Stimulated activated CD4-positive, alpha-beta T cell treated with anti-CD3 and anti-CD28 coated beads, TNF-alpha, amount 100 ng/mL, for 48 hours (primary cell): ENCODE results near the gene RERE.
"Not testable (repeated sequence)": the region's sequence is repeated elsewhere in the genome, so short reads cannot be mapped to it uniquely, and the experiment has no call there.

Experiments
- DNase-seq, 3 donors: peaks; one replicate each; pipeline ENCODE4 v3.0.0-alpha.2; 2020; ENCODE audit warnings: low read depth in 3 of 3

Gene RERE

GRCh38 chr1:8797216-8797615 lies 20.2 kb downstream of the RERE start:
- no peak for DNase-seq

GRCh38 chr1:8796812-8797211 lies 20.6 kb downstream of the RERE start:
- DNase-seq: no peak

DNA sequence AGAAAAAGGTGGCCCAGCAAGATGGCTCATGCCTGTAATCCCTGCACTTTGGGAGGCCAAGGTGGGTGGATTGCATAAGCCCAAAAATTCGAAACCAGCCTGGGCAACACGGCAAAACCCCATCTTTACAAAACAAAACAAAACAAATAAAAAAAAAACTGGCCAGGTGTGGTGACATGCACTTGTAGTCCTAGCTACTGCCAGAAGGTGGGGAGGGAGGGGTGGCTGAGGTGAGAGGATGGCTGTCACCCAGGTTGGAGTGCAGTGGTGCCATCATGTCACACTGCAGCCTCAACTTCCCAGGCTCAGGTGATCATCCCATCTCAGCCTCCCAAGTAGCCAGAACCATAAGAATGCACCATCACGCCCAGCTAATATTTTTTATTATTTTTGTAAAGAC lies 22.8 kb downstream of the RERE start:
- no peak for DNase-seq

DNA sequence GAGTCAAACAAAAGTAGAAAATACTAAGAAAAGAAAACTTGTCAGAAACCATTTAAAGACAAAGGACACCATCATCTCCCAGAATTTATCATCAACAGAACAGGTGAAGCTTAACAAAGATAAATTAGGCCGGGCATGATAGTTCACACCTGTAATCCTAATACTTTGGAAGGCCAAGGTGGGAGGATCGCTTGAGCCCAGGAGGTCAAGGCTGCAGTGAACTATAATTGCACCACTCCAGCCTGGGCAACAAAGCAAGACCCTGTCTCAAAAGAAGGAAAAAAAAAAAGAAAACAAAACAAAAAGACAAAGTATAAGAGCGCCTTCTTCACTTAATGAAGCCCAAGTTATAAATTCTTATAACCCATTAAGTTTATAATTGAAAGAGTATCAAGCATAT lies 25.6 kb downstream of the RERE start:
- DNase-seq: no peak

DNA sequence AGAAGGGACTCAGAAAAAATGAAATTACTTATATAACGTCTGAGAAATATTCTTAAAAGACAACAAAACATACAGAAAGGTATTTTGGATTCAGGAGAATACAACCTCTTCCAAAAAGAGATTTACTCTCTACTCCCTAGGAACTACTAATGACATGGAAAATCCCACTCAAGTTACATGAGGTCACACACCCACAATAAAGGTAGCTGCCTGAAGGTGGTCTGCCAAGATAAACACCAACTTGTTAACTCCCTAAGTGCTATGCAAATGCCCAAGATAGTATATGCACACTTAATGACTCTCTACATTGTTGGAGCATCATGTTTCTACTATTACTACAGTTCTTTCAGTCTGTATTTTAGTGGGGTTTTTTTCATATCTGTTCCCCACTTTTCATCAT lies 26.5 kb downstream of the RERE start:
- no peak for DNase-seq

GRCh38 chr1:8790478-8790877 lies 27.0 kb downstream of the RERE start:
- DNase-seq: no peak

DNA sequence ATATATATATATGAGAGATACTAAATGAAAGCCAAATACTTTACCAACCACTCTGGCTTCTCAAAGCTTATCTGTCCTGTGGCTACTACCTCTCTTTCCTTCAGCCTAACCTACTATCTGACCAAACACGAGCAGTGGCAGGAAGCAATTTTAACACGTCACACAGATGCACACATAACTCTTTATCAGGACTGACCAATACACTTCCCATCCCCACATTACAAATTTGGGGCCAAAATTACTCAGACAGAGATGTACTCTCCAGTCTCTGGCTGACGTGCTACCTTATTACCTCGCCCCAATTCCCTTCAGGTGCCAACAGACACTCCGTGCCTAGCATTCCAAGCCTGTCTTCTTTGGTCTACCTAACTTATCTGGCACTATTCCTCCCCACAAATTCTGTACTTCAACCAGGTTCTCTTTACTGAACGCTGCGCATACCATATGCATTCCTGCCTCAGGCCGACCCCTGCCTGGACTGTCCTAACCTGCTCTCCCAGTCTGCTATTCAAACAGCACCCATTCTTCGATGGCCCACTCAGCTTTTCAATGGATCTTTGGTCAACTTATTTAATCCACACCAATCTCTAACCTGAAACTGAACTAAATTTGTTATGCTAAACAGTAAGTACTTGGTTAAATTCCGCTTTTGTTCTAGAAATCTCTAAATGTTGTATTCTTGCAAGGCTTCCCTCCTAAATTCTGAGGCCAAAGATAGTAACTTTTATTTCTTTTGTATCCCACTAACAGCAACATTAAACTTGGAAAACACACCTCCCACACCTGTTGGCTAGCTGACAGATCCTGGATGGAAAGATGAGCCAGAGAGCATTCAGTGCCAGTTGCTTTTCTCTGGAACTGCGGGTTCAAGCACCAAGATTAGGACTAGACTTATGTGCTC lies 27.9 kb downstream of the RERE start:
- no peak for DNase-seq

- no peak for DNase-seq
Observed at GRCh38 chr1:8787218-8787617, 30.2 kb downstream of the RERE start.

DNA sequence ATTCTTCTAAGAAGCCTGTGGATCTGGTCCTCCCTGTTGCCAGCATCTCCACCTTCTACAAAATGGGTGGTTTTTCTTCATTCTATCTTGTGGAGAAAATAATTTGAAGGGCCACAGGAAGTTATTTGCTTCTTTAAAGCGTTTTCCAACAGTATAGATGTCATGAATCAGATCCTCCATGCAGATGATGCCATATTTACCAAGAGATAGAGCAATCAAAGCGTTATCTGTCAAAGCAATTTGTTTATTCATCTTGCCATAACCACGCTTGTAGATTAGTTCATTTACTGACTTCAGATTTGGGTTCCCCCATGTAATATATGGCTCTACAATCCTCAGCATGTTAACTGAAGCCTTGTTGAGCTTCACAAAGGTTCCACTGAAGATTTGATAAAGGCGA lies 31.2 kb downstream of the RERE start:
- not testable (repeated sequence) for DNase-seq

DNA sequence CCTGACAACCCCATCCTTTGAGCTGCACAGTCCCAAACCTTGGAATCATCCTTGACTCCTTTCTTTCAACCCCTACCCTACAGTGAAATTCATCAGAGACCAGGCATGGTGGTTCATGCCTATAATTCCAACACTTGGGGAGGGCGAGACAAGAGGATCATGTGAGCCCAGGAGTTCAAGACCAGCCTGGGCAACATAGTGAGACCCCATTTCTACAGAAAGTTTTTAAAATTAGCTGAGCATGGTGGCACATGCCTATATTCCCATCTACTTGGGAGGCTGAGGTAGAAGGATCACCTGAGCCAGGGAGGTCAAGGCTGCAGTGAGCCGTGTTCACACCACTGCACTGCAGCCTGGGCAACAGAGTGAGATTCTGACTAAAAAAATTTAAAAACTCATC lies 34.5 kb downstream of the RERE start:
- no peak for DNase-seq

GRCh38 chr1:8782001-8782620 lies 35.3 kb downstream of the RERE start:
- DNase-seq: no peak

DNA sequence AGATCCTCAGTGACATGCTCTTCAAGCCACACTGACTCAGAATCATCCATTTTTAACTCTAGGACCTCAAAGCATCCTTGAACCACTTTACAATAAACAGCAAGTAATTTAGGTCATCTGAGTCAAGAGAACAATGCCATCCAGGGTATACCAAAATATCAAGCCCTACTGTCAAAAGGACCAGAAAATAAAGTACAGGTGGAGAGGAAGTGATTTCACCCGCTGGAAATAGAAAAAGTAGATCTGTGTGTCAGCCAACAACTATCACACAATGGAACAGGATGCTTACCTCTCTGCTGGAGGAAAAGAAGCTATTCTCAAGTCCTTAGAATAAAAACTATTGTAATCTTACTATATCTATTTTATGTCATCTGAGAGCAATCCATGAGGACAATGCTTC lies 37.0 kb downstream of the RERE start:
- DNase-seq: no peak

- no peak for DNase-seq
Observed at GRCh38 chr1:8777867-8778266, 39.6 kb downstream of the RERE start.

DNA sequence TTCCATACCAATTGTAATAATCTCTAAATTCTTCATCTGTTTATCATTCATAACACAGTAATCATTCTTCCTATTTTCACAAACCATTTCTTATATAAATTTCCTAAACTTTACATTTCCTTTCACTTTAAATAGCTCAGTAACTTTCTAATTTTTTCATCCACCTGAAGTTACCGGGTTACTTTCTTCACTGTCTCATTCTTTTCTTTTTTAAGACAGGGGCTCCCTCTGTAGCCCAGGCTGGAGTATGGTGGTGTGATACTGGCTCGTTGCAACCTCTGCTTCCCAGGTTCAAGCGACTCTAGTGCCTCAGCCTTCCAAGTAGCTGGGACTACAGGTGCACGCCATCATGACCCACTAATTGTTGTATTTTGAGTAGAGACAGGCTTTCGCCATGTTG lies 41.3 kb downstream of the RERE start:
- DNase-seq: no peak

DNA sequence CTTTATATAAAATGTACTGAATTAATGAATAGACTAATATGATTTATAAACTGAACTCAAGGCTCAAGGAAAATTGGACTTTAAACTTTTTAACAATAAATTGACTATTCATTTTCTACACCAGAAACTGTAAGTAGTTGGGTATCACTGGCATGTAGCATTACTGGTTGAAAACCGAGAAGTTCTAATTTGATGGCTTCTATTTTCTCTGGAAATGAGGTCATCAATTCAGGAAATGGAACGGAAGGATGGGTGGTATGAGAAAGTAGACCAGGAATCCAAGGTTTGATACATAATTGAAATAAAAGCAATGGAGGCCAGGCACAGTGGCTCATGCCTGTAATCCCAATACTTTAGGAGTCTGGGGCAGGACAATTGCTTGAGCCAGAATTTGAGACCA lies 50.4 kb downstream of the RERE start:
- DNase-seq: no peak

GRCh38 chr1:8765198-8765597 lies 52.2 kb downstream of the RERE start:
- no peak for DNase-seq

GRCh38 chr1:8764293-8764937 lies 53.0 kb downstream of the RERE start:
- no peak for DNase-seq

DNA sequence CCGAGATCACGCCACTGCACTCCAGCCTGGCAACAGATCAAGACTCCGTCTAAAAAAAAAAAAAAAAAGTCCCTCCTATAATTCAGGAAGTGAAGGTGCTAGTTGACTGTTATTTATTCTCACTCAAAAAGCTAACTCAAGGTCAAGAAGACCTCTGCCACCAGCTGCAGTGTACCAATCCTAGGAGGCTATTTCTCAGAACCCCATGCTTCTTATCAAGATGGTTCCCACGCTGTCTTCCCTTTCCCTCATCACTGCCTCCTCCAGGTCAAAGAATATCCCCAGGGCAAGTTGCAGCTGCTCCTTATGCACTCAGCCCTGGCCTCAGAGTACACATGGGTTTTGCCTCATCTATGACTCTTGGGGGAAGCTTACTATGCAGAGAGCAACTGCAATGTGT lies 53.6 kb downstream of the RERE start:
- DNase-seq: no peak

GRCh38 chr1:8754993-8755392 lies 62.4 kb downstream of the RERE start:
- no peak for DNase-seq

DNA sequence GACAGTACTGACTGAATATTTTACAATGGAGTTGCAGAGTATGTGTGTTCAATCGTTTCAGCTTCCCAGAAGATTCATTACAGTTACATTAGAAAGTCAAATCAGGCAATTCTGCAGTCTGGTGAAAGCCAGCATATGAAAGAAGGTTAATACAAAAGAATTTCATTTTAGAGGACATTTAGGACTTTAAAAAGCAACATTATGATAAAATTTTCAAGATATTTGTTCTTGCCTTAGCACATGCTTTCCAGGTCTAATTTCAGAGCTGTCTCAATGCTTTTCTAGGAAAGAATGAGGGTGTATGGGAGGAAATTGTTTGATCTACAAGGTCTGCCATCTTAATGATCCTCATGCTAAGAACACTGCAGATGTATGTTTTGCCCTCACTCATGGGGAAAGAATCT lies 63.2 kb downstream of the RERE start:
- no peak for DNase-seq

- DNase-seq: no peak
Observed at GRCh38 chr1:8753736-8754135, 63.7 kb downstream of the RERE start.

GRCh38 chr1:8752921-8753713 lies 64.3 kb downstream of the RERE start:
- DNase-seq: no peak
